GM12891 (cell line): ENCODE measurements around the gene JAK2.

Experiments
- PAX5 ChIP-seq: IDR thresholded peaks from 2 replicates; pipeline ENCODE4 v1.6.1; 2011; ENCODE audit warnings: low read length, moderate library complexity, mild to moderate bottlenecking; ENCODE audit not compliant: insufficient read depth, severe bottlenecking
- POLR2A ChIP-seq: IDR thresholded peaks from 2 replicates; pipeline ENCODE4 v1.6.1; 2011; ENCODE audit warnings: low read depth, low read length, control low read depth
- POLR2AphosphoS5 ChIP-seq: IDR thresholded peaks from 2 replicates; pipeline ENCODE4 v1.6.1; 2011; ENCODE audit warnings: low read depth, low read length, control low read depth
- POU2F2 ChIP-seq: IDR thresholded peaks from 2 replicates; pipeline ENCODE4 v1.6.1; 2011; ENCODE audit warnings: low read depth, mild to moderate bottlenecking, control low read depth, low read length, moderate library complexity
- SPI1 ChIP-seq: IDR thresholded peaks from 2 replicates; pipeline ENCODE4 v1.6.1; 2011; ENCODE audit warnings: low read depth, low read length, control low read depth
- TAF1 ChIP-seq: IDR thresholded peaks from 2 replicates; pipeline ENCODE4 v1.6.1; 2011; ENCODE audit warnings: low read depth, low read length, control low read depth

- TF ChIP-seq TAF1: no peak
- TF ChIP-seq POLR2AphosphoS5: no peak
- no peak for TF ChIP-seq SPI1
- no peak for TF ChIP-seq POLR2A
- no peak for TF ChIP-seq PAX5
- no peak for TF ChIP-seq POU2F2
Observed at GRCh38 chr9:5099466-5099865, 114.4 kb downstream of the JAK2 start.
